K562 (cell line): Measurements from ENCODE around the gene NOC4L. TPM values are rescaled to one million over a fixed set of nuclear protein-coding genes. Genes with fewer than 3 reads are reported as not detected.

ENCODE experiments used
- ASH1L ChIP-seq: fragments of 450-650 bp; IDR thresholded peaks from 2 replicates; pipeline ENCODE4 v1.6.1; 2018; ENCODE audit warnings: borderline replicate concordance, mild to moderate bottlenecking, low read depth; ENCODE audit not compliant: partially characterized antibody
- FOXK1 ChIP-seq: sonication (generic); formaldehyde crosslinking; IDR thresholded peaks from 2 replicates; pipeline ENCODE4 v1.8.0; 2022; ENCODE audit warnings: missing genetic modification reagents, mild to moderate bottlenecking, borderline replicate concordance
- FOXK2 ChIP-seq, 2 experiments: fragments of 450-650 bp; IDR thresholded peaks in 1 of 2; conservative IDR thresholded peaks in 1 of 2; 2 replicates each; pipeline ENCODE4 v1.6.1; 2016; ENCODE audit warnings: low read depth in 2 of 2, mild to moderate bottlenecking in 1 of 2
- GATAD2B ChIP-seq: fragments of 450-650 bp; IDR thresholded peaks from 2 replicates; pipeline ENCODE4 v1.6.1; 2017; ENCODE audit warnings: mild to moderate bottlenecking, borderline replicate concordance
- HNRNPLL ChIP-seq: fragments of 200-400 bp; formaldehyde crosslinking; IDR thresholded peaks from 2 replicates; pipeline ENCODE4 v1.6.1; 2017; ENCODE audit warnings: low read length, low read depth, mild to moderate bottlenecking; ENCODE audit not compliant: poor library complexity, severe bottlenecking
- RB1 ChIP-seq: fragments of 450-650 bp; IDR thresholded peaks from 2 replicates; pipeline ENCODE4 v1.6.1; 2017; ENCODE audit warnings: low read depth, mild to moderate bottlenecking
- RCOR1 ChIP-seq, 2 experiments: IDR thresholded peaks; 2 replicates each; pipeline ENCODE4 v1.6.1; 2012; ENCODE audit warnings: low read depth in 2 of 2, low read length in 2 of 2, borderline replicate concordance in 1 of 2, improper control_type of control experiment in 1 of 2
- SIX5 ChIP-seq, 2 experiments: IDR thresholded peaks; 2 replicates each; pipeline ENCODE4 v1.6.1; 2011; ENCODE audit warnings: low read length in 2 of 2, borderline replicate concordance in 1 of 2, low read depth in 1 of 2, mild to moderate bottlenecking in 1 of 2, moderate library complexity in 1 of 2; ENCODE audit not compliant: insufficient read depth in 1 of 2
- SLC30A9 ChIP-seq: fragments of 250-450 bp; sonication (Bioruptor Pico); IDR thresholded peaks from 2 replicates; pipeline ENCODE4 v1.8.0; 2022; ENCODE audit warnings: mild to moderate bottlenecking, moderate library complexity
- SMAD1 ChIP-seq: fragments of 150-350 bp; IDR thresholded peaks from 2 replicates; pipeline ENCODE4 v1.6.1; 2014; ENCODE audit warnings: low read length, low read depth; ENCODE audit not compliant: partially characterized antibody
- TEAD1 ChIP-seq, 2 experiments: fragments of 450-650 bp in 1 of 2; sonication (generic) in 1 of 2; formaldehyde crosslinking; IDR thresholded peaks; 2 replicates each; pipeline versions ENCODE4 v1.4.0 to v1.8.0; 2020 to 2022; ENCODE audit warnings: mild to moderate bottlenecking in 2 of 2, missing genetic modification reagents in 1 of 2
- ZNF12 ChIP-seq: sonication (generic); formaldehyde crosslinking; IDR thresholded peaks from 2 replicates; pipeline ENCODE4 v1.4.0; 2020; ENCODE audit warnings: mild to moderate bottlenecking, missing genetic modification reagents
- ZNF668 ChIP-seq: fragments of 250-450 bp; sonication (Bioruptor Pico); IDR thresholded peaks from 2 replicates; pipeline ENCODE4 v1.8.0; 2022; ENCODE audit warnings: mild to moderate bottlenecking, inconsistent platforms
- polyA plus RNA-seq, 8 experiments: library from polyadenylated mRNA; depleted of rRNA in 4 of 8; stranded (reverse) in 5 of 8; unstranded in 3 of 8; fragments of >200 nt; fragmentation: Nextera tagmentation in 2 of 8; fragmentation: Illumina TruSeq in 1 of 8; extraction: Ambion mirVana in 2 of 8; extraction: Trizol in 1 of 8; gene quantifications; 2 replicates each; pipeline versions ENCODE4 v1.2.1 to v1.2.3, GENCODE V29; 2011 to 2014; ENCODE audit warnings: inconsistent platforms in 1 of 8, missing spikeins in 1 of 8
- total RNA-seq, 7 experiments: library from RNA; depleted of rRNA in 6 of 7; stranded (reverse); fragments of >200 nt in 6 of 7; fragmentation: Illumina TruSeq in 2 of 7; extraction: Trizol in 2 of 7; gene quantifications; 2 replicates each; pipeline versions ENCODE4 v1.2.1 to v1.2.3, GENCODE V29; 2011 to 2021; ENCODE audit warnings: low replicate concordance in 1 of 7
- TF ChIP-seq, protein P1 (sequence below): IDR thresholded peaks from 2 replicates; pipeline ENCODE4 v1.6.1; 2012; ENCODE audit warnings: low read depth, low read length, improper control_type of control experiment, borderline replicate concordance
- TF ChIP-seq, protein P2 (sequence below): fragments of 200-800 bp; sonication (Bioruptor generic); IDR thresholded peaks from 2 replicates; pipeline ENCODE4 v1.6.1; 2017; ENCODE audit warnings: missing genetic modification characterization, missing compliant biosample characterization
- TF ChIP-seq, protein P3 (sequence below): sonication (generic); formaldehyde crosslinking; IDR thresholded peaks from 2 replicates; pipeline ENCODE4 v1.8.0; 2022; ENCODE audit warnings: missing genetic modification reagents, mild to moderate bottlenecking, moderate library complexity, borderline replicate concordance
- TF ChIP-seq, protein P4 (sequence below), 2 experiments: fragments of 250-450 bp in 1 of 2; fragments of 450-650 bp in 1 of 2; sonication (Bioruptor Pico) in 1 of 2; IDR thresholded peaks; 2 replicates each; pipeline versions ENCODE4 v1.6.1 to v1.8.0; 2016 to 2021; ENCODE audit warnings: mild to moderate bottlenecking in 2 of 2, moderate library complexity in 2 of 2, missing compliant biosample characterization in 1 of 2, missing genetic modification characterization in 1 of 2
- TF ChIP-seq, protein P5 (sequence below): sonication (generic); formaldehyde crosslinking; IDR thresholded peaks from 2 replicates; pipeline ENCODE4 v1.8.1; 2022; ENCODE audit warnings: missing genetic modification reagents

NOC4L gene
- total and polyA plus RNA-seq, 9 of the 15 experiments (the other 6 are each of a cell fraction or from before 2014, with no cell fraction given), result 1.3 to 77.0 (median 20.0) TPM

DNA sequence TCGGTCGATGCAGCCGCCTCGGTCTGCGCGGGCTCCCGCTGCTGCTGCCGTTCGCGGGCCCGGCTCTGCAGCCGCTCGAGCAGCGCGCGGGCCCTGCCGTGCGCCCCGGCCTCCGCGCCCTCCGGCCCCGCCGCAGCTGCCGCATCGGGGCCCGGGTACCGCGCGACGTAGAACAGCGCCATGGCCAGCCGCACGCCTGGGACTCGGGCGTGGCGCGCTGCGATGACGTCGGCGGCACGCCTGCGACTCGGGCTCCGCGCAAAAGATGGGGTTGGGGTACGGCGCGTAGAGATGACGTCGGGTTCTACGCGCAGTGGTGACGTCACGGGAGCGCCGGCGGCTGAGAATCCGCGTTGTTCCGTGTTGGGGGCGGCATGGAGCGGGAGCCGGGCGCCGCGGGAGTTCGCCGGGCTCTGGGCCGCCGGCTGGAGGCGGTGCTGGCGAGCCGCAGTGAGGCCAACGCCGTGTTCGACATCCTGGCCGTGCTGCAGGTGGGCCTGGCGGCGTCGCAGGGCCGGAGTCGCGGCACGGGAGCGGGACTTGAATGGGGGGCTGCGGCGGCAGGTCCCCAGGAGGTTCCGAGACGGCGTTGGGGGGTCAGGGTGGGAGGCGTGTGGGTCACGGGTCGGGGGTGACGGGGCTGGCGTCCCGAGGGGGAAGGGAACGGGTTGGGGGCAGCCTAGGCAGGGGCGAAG, at the start of gene NOC4L, which contains the start of gene DDX51 (continued):
- TF ChIP-seq, protein P1, sequence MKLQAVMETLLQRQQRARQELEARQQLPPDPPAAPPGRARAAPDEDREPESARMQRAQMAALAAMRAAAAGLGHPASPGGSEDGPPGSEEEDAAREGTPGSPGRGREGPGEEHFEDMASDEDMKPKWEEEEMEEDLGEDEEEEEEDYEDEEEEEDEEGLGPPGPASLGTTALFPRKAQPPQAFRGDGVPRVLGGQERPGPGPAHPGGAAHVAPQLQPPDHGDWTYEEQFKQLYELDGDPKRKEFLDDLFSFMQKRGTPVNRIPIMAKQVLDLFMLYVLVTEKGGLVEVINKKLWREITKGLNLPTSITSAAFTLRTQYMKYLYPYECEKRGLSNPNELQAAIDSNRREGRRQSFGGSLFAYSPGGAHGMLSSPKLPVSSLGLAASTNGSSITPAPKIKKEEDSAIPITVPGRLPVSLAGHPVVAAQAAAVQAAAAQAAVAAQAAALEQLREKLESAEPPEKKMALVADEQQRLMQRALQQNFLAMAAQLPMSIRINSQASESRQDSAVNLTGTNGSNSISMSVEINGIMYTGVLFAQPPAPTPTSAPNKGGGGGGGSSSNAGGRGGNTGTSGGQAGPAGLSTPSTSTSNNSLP, result no peak
- TF ChIP-seq SMAD1, result peak; percentile 43
- TF ChIP-seq HNRNPLL, result peak; percentile 36
- TF ChIP-seq SIX5 (IDR thresholded peaks at IDR 0.05; ENCODE audit: borderline replicate concordance in 1 of 2, insufficient read depth in 1 of 2, low read depth in 1 of 2, low read length in 2 of 2), result peak; percentile 55 to 58; a peak in 3 of 4 replicates
- TF ChIP-seq FOXK2 (conservative IDR thresholded peaks at IDR 0.05 in 1 of 2, IDR thresholded peaks at IDR 0.05 in 1 of 2; ENCODE audit: low read depth in 2 of 2), result peak; percentile 82 to 88
- TF ChIP-seq, protein P2, sequence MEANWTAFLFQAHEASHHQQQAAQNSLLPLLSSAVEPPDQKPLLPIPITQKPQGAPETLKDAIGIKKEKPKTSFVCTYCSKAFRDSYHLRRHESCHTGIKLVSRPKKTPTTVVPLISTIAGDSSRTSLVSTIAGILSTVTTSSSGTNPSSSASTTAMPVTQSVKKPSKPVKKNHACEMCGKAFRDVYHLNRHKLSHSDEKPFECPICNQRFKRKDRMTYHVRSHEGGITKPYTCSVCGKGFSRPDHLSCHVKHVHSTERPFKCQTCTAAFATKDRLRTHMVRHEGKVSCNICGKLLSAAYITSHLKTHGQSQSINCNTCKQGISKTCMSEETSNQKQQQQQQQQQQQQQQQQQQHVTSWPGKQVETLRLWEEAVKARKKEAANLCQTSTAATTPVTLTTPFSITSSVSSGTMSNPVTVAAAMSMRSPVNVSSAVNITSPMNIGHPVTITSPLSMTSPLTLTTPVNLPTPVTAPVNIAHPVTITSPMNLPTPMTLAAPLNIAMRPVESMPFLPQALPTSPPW (CRISPR knock-in tag), result peak; percentile 80
- no peak for TF ChIP-seq ZNF668
- TF ChIP-seq ASH1L, result no peak
- TF ChIP-seq TEAD1 (CRISPR knock-in tag; IDR thresholded peaks at IDR 0.05), result peak in 1 of 2 experiments; percentile 79; a peak in 2 of 4 replicates
- TF ChIP-seq RB1, result peak; percentile 93
- TF ChIP-seq, protein P3, sequence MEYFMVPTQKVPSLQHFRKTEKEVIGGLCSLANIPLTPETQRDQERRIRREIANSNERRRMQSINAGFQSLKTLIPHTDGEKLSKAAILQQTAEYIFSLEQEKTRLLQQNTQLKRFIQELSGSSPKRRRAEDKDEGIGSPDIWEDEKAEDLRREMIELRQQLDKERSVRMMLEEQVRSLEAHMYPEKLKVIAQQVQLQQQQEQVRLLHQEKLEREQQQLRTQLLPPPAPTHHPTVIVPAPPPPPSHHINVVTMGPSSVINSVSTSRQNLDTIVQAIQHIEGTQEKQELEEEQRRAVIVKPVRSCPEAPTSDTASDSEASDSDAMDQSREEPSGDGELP (CRISPR knock-in tag), result peak; percentile 94
- TF ChIP-seq SLC30A9 (CRISPR knock-in tag), result no peak
- TF ChIP-seq, protein P4, sequence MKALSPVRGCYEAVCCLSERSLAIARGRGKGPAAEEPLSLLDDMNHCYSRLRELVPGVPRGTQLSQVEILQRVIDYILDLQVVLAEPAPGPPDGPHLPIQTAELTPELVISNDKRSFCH (CRISPR knock-in tag; IDR thresholded peaks at IDR 0.05), result no peak
- TF ChIP-seq, protein P4 (tag; IDR thresholded peaks at IDR 0.05), result peak; percentile 62; the same call in 1 of the 2 replicates
- TF ChIP-seq GATAD2B, result peak; percentile 86; the same call in 1 of the 2 replicates
- peak in 1 of 2 experiments; percentile 87; a peak in 2 of 4 replicates for TF ChIP-seq RCOR1 (IDR thresholded peaks at IDR 0.05; ENCODE audit: borderline replicate concordance in 1 of 2, low read depth in 2 of 2, low read length in 2 of 2)
- TF ChIP-seq, protein P5, sequence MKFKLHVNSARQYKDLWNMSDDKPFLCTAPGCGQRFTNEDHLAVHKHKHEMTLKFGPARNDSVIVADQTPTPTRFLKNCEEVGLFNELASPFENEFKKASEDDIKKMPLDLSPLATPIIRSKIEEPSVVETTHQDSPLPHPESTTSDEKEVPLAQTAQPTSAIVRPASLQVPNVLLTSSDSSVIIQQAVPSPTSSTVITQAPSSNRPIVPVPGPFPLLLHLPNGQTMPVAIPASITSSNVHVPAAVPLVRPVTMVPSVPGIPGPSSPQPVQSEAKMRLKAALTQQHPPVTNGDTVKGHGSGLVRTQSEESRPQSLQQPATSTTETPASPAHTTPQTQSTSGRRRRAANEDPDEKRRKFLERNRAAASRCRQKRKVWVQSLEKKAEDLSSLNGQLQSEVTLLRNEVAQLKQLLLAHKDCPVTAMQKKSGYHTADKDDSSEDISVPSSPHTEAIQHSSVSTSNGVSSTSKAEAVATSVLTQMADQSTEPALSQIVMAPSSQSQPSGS, result peak; percentile 10
- no peak for TF ChIP-seq ZNF12 (CRISPR knock-in tag)
- peak; percentile 47; the same call in 1 of the 2 replicates for TF ChIP-seq FOXK1 (CRISPR knock-in tag)
